Right lobe of liver (tissue), 6 donors: ENCODE measurements around the gene USO1. TPM values are rescaled to one million over a fixed set of nuclear protein-coding genes. Genes with fewer than 3 reads are reported as not detected.

Experiments
- ATAC-seq, 4 donors: fragments of 200-7000 bp; cut with Tn5 transposase; one replicate each; pipeline ENCODE4 v1.9.1; 2020; ENCODE audit warnings: mild to moderate bottlenecking in 4 of 4, moderate library complexity in 4 of 4
- DNase-seq, 3 donors: peaks; one replicate each; pipeline ENCODE4 v3.0.0-alpha.2; 2020
- H3K27ac ChIP-seq, 3 donors: fragments of 200-600 bp; one replicate each; pipeline ENCODE4 v1.8.0; 2022
- H3K27me3 ChIP-seq, 2 donors: fragments of 200-600 bp; one replicate each; pipeline ENCODE4 v1.8.0; 2022
- H3K36me3 ChIP-seq, 4 donors: fragments of 200-600 bp; sonication (generic) in 1 of 4; one replicate each; pipeline versions ENCODE4 v1.5.1 to v1.8.0; 2017 to 2022; ENCODE audit warnings: control low read depth in 1 of 4
- H3K4me1 ChIP-seq, 4 donors: fragments of 200-600 bp; sonication (generic) in 1 of 4; one replicate each; pipeline versions ENCODE4 v1.5.1 to v1.8.0; 2017 to 2022; ENCODE audit warnings: control low read depth in 1 of 4
- H3K4me3 ChIP-seq, 3 donors: fragments of 200-600 bp; one replicate each; pipeline ENCODE4 v1.8.0; 2022
- H3K9me3 ChIP-seq, 4 donors: fragments of 200-600 bp; sonication (generic) in 1 of 4; one replicate each; pipeline versions ENCODE4 v1.5.1 to v1.8.0; 2017 to 2022; ENCODE audit warnings: control low read depth in 1 of 4
- CTCF ChIP-seq, 4 donors: fragments of 200-600 bp in 3 of 4; fragments of 450-650 bp in 1 of 4; IDR thresholded peaks; one replicate each; pipeline versions ENCODE4 v1.5.1 to v1.8.0; 2016 to 2022; ENCODE audit warnings: antibody characterized with exemption in 4 of 4, mild to moderate bottlenecking in 2 of 4
- POLR2A ChIP-seq: fragments of 450-650 bp; IDR thresholded peaks from one replicate; pipeline ENCODE4 v1.6.1; 2017; ENCODE audit warnings: antibody characterized with exemption, mild to moderate bottlenecking
- WGBS: methylation state at CpG from one replicate; pipeline ENCODE4 v1.1.6; 2018; ENCODE audit warnings: low coverage, low lambda C conversion rate; ENCODE audit not compliant: insufficient coverage; ENCODE audit errors: missing lambda C conversion rate; 5-methylcytosine and 5-hydroxymethylcytosine counted together
- intact Hi-C, 2 donors: fragments of 100-400 bp; cut with DNase I; formaldehyde crosslinking; loops; one replicate each; pipeline versions ENCODE4 v1.11.2 to v1.14.1; 2022
- small RNA-seq, 2 experiments: library from RNA; depleted of rRNA; stranded (forward); fragments of <200 nt; gene quantifications; one replicate each; pipeline ENCODE3, GENCODE V24; 2016
- total RNA-seq, 6 experiments: library from RNA; depleted of rRNA in 2 of 6; stranded (reverse); fragments of >200 nt in 2 of 6; fragmentation: NEBNext Ultra II Directional in 3 of 6; extraction: Animal tissue kit (Norgen Biotek cat#: 25700) in 3 of 6; gene quantifications; one replicate each; pipeline versions ENCODE4 v1.1.0 to v1.2.4, GENCODE V29; 2016 to 2023
- donor health status: DM: no; HTN: yes; CAD: no.
- donor health status: DM: no; HTN: no; CAD: no.
- donor health status: DM: no; HTN: no; CAD: no.
- donor health status: DM: no; HTN: yes; CAD: no.
- donor health status: DM: no; HTN: yes; CAD: no.

USO1 gene
- total RNA-seq, 6 experiments from 2014 or later: 43.7 to 64.0 (median 49.4) TPM

- H3K27ac ChIP-seq: no peak overlapping the region
- no peaks in the 10 kb centered on the region for H3K27me3 ChIP-seq
- no peaks in the 10 kb centered on the region for H3K4me1 ChIP-seq
- DNase-seq: no peak
- intact Hi-C loops: no loop called here
- H3K9me3 ChIP-seq: no peaks in the 10 kb centered on the region
- no peak overlapping the region for H3K4me3 ChIP-seq
- no peaks in the 10 kb centered on the region for H3K36me3 ChIP-seq
- WGBS: 55% methylated on average over 6 of the region's 6 CpGs
- TF ChIP-seq POLR2A: no peak
- TF ChIP-seq CTCF (IDR thresholded peaks at IDR 0.05): no peak
- no peak for ATAC-seq
These were observed 125.1 kb downstream of the USO1 start for GRCh38 chr4:75849461-75849860.

GRCh38 chr4:75858721-75859120 lies 134.3 kb downstream of the USO1 start:
- Histone ChIP-seq H3K4me3 (no peak overlapping the region), H3K4me1 (no peaks in the 10 kb centered on the region), H3K36me3 (no peaks in the 10 kb centered on the region), H3K27ac (no peak overlapping the region), H3K27me3 (no peaks in the 10 kb centered on the region), H3K9me3 (no peaks in the 10 kb centered on the region)
- TF ChIP-seq CTCF (IDR thresholded peaks at IDR 0.05): no peak
- no peak for TF ChIP-seq POLR2A
- intact Hi-C loops: no loop called here
- WGBS: 80% methylated on average over 1 of the region's 1 CpG
- no peak for DNase-seq
- ATAC-seq: no peak

- H3K27ac ChIP-seq: no peak overlapping the region
- intact Hi-C loops: no loop called here
- 80% methylated on average over 4 of the region's 5 CpGs for WGBS
- no peaks in the 10 kb centered on the region for H3K36me3 ChIP-seq
- H3K27me3 ChIP-seq: no peaks in the 10 kb centered on the region
- no peak for ATAC-seq
- TF ChIP-seq CTCF (IDR thresholded peaks at IDR 0.05): no peak
- TF ChIP-seq POLR2A: no peak
- DNase-seq: no peak
- H3K4me3 ChIP-seq: no peak overlapping the region
- H3K4me1 ChIP-seq: no peaks in the 10 kb centered on the region
- no peaks in the 10 kb centered on the region for H3K9me3 ChIP-seq
These were observed 136.2 kb downstream of the USO1 start for GRCh38 chr4:75860606-75861005.

Small RNAs within 50 kb of the gene (small RNA-seq; reads per million reads assigned to genes)
- gene RNU2-16P: 0 reads per million in 2 experiments

Other genes starting within 250 kb of the USO1 start
- gene RCHY1, start 210.2 kb upstream of the USO1 start, total RNA-seq: 10 to 100 TPM in 5 of 6 experiments, 1 to 10 TPM in 1; 8.6 to 19.3 (median 14.0) TPM
- 10 to 100 TPM in 3 of 6 experiments, 1 to 10 TPM in 3; 6.8 to 11.5 (median 10.0) TPM for gene THAP6, start 210.1 kb upstream of the USO1 start, total RNA-seq
- not detected for gene ODAPH, start 168.5 kb upstream of the USO1 start, total RNA-seq
- gene CDKL2, start 94.0 kb upstream of the USO1 start, total RNA-seq: under 1 TPM in 1 of 6 experiments, not detected in 5; 0.05 TPM
- gene G3BP2, start 51.2 kb upstream of the USO1 start, total RNA-seq: 10 to 100 TPM; 47.6 to 68.9 (median 64.5) TPM
- gene PPEF2, start 177.9 kb downstream of the USO1 start, total RNA-seq: not detected
- gene NAAA, start 216.4 kb downstream of the USO1 start, total RNA-seq: 10 to 100 TPM; 24.2 to 80.7 (median 41.9) TPM